Body of pancreas (tissue), 4 donors: ENCODE measurements around the gene ADARB1. TPM values are rescaled to one million over a fixed set of nuclear protein-coding genes. Genes with fewer than 3 reads are reported as not detected.

ENCODE experiments used
- ATAC-seq: fragments of 150-250 bp; one replicate; pipeline ENCODE4 v1.9.1; 2016
- DNase-seq, 4 donors: peaks; one replicate each; pipeline ENCODE4 v3.0.0-alpha.2; 2019
- H3K27ac ChIP-seq, 4 donors: fragments of 200-600 bp; sonication (generic); 1 replicate in 3 of 4; 2 replicates in 1 of 4; pipeline versions ENCODE4 v1.5.1 to v1.6.1; 2016 to 2019; ENCODE audit warnings: mild to moderate bottlenecking in 1 of 4, mixed read lengths in 1 of 4, moderate library complexity in 1 of 4
- H3K27me3 ChIP-seq, 2 donors: fragments of 200-600 bp; sonication (generic); one replicate each; pipeline ENCODE4 v1.6.0; 2016; ENCODE audit warnings: mild to moderate bottlenecking in 1 of 2
- H3K36me3 ChIP-seq, 2 donors: fragments of 200-600 bp; sonication (generic); replicated peaks in 1 of 2; 2 replicates each; pipeline ENCODE4 v1.5.1; 2016; ENCODE audit warnings: low read depth in 2 of 2; ENCODE audit not compliant: insufficient read depth in 1 of 2
- H3K4me1 ChIP-seq: fragments of 200-600 bp; sonication (generic); one replicate; pipeline ENCODE4 v1.6.0; 2016
- H3K4me3 ChIP-seq, 2 donors: fragments of 200-600 bp; sonication (generic); 1 replicate in 1 of 2; 2 replicates in 1 of 2; pipeline ENCODE4 v1.5.1; 2016 to 2019
- H3K9me3 ChIP-seq, 3 donors: fragments of 200-600 bp; sonication (generic); 1 replicate in 2 of 3; 2 replicates in 1 of 3; pipeline ENCODE4 v1.5.1; 2016
- POLR2A ChIP-seq, 3 donors: fragments of 450-650 bp; IDR thresholded peaks; one replicate each; pipeline ENCODE4 v1.6.1; 2016; ENCODE audit warnings: antibody characterized with exemption in 3 of 3, mild to moderate bottlenecking in 2 of 3
- WGBS, 2 donors: methylation state at CpG; one replicate each; pipeline ENCODE4 v1.1.5; 2017; 5-methylcytosine and 5-hydroxymethylcytosine counted together
- intact Hi-C: fragments of 100-400 bp; cut with DNase I; formaldehyde crosslinking; loops from one replicate; pipeline ENCODE4 v1.15.1; 2023
- total RNA-seq, 2 donors: library from RNA; depleted of rRNA; stranded (reverse); fragments of >200 nt; gene quantifications; one replicate each; pipeline ENCODE4 v1.1.0, GENCODE V29; 2016
- TF ChIP-seq, protein P1 (sequence below), 7 experiments: fragments of 450-650 bp in 4 of 7; fragments of 200-600 bp in 3 of 7; sonication (generic) in 3 of 7; IDR thresholded peaks; one replicate each; pipeline ENCODE4 v1.5.1; 2016 to 2019; ENCODE audit warnings: antibody characterized with exemption in 7 of 7

Gene ADARB1
- total RNA-seq, 2 donors from 2014 or later: 11.4 to 11.5 TPM

- 80 to 95% methylated on average over 9 of the region's 9 CpGs for whole genome bisulfite sequencing, 2 donors
- H3K27ac ChIP-seq: no peak overlapping the region
- DNase-seq: no peak
- H3K4me1 ChIP-seq: peaks cover 19% of the 10 kb centered on the region
- no peak for ATAC-seq
- no peaks in the 10 kb centered on the region for H3K36me3 ChIP-seq
- TF ChIP-seq, protein P1, sequence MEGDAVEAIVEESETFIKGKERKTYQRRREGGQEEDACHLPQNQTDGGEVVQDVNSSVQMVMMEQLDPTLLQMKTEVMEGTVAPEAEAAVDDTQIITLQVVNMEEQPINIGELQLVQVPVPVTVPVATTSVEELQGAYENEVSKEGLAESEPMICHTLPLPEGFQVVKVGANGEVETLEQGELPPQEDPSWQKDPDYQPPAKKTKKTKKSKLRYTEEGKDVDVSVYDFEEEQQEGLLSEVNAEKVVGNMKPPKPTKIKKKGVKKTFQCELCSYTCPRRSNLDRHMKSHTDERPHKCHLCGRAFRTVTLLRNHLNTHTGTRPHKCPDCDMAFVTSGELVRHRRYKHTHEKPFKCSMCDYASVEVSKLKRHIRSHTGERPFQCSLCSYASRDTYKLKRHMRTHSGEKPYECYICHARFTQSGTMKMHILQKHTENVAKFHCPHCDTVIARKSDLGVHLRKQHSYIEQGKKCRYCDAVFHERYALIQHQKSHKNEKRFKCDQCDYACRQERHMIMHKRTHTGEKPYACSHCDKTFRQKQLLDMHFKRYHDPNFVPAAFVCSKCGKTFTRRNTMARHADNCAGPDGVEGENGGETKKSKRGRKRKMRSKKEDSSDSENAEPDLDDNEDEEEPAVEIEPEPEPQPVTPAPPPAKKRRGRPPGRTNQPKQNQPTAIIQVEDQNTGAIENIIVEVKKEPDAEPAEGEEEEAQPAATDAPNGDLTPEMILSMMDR (IDR thresholded peaks at IDR 0.05): no peak
- no peak for TF ChIP-seq POLR2A (IDR thresholded peaks at IDR 0.05)
- intact Hi-C loops: no loop called here
- H3K9me3 ChIP-seq: no peaks in the 10 kb centered on the region
- no peaks in the 10 kb centered on the region for H3K27me3 ChIP-seq
- H3K4me3 ChIP-seq: no peak overlapping the region
These were observed 29.7 kb downstream of the ADARB1 start for GRCh38 chr21:45103971-45104520.

DNA sequence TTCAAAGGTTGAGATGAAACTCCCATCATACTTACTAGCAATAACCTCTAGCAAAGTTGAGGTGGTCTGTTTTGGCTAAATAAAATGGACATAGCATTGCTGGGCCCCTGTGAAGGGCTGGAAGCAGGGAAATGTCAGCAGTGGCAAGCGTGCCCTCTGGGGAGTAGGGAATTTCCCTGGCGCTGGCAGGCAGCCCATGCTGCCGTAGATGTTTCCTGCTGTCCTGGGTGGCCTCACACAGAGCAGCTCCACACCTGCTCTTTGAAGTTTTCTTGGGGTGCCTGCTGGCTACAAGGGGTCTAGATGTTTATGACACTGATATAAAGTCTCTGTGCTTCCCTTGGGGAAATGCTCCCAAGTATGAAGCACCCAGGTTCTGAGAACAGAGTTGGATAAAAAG, 30.2 kb downstream of the ADARB1 start:
- Histone ChIP-seq H3K27me3 (no peaks in the 10 kb centered on the region), H3K27ac (no peak overlapping the region), H3K36me3 (no peaks in the 10 kb centered on the region), H3K9me3 (no peaks in the 10 kb centered on the region), H3K4me3 (no peak overlapping the region), H3K4me1 (peaks cover 19% of the 10 kb centered on the region)
- intact Hi-C loops: no loop called here
- TF ChIP-seq POLR2A (IDR thresholded peaks at IDR 0.05): no peak
- TF ChIP-seq, protein P1 (IDR thresholded peaks at IDR 0.05): no peak
- WGBS, 2 donors: 24 to 25% methylated on average over 3 of the region's 3 CpGs
- DNase-seq (peak; percentile 47 to 61 (median 54)), ATAC-seq (peak; percentile 82)

DNA sequence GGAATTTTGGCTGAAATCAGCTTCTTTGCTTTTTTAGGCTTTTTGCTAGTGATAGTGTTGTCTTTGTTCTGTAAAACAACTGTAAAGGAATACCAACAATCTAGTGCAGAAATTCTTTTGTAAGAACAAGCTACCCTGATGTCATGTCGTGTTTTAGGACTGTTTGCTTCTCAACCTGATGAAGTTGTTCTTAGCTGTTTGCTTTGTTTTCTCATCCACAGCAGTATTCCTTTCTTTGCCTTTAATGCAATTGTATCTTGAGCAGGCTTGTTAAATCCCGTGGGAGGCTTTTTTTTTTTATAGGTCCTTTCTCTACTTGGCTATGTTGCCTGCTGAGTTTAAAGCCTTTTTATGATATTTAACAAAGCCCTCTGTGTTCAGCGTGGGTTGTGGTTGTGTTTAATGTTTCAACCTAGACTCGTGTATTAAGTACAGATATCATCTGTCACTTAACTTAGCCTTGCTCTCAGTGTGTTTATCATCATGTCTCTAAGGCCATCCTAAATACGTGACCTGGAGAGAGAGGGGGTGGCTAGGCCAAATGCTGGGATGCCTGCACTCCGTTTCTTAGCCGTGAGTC, 31.6 kb downstream of the ADARB1 start:
- TF ChIP-seq POLR2A (IDR thresholded peaks at IDR 0.05): no peak
- TF ChIP-seq, protein P1 (IDR thresholded peaks at IDR 0.05): no peak
- Histone ChIP-seq H3K9me3 (no peaks in the 10 kb centered on the region), H3K4me3 (no peak overlapping the region), H3K27ac (no peak overlapping the region), H3K36me3 (no peaks in the 10 kb centered on the region), H3K27me3 (no peaks in the 10 kb centered on the region), H3K4me1 (peaks cover 19% of the 10 kb centered on the region)
- intact Hi-C loops: no loop called here
- DNase-seq (no peak), ATAC-seq (no peak)
- 66 to 67% methylated on average over 7 of the region's 7 CpGs for WGBS, 2 donors

- Histone ChIP-seq H3K36me3 (no peaks in the 10 kb centered on the region), H3K9me3 (no peaks in the 10 kb centered on the region), H3K4me3 (no peak overlapping the region), H3K4me1 (peaks cover 10% of the 10 kb centered on the region), H3K27me3 (no peaks in the 10 kb centered on the region), H3K27ac (no peak overlapping the region)
- TF ChIP-seq, protein P1 (IDR thresholded peaks at IDR 0.05): no peak
- 91 to 93% methylated on average over 6 of the region's 6 CpGs for WGBS, 2 donors
- intact Hi-C loops: no loop called here
- DNase-seq (no peak), ATAC-seq (no peak)
These were observed 33.8 kb downstream of the ADARB1 start for GRCh38 chr21:45108034-45108790.
